ENCODE data around the gene PAIP1.
"Not testable (repeated sequence)": the region's sequence is repeated elsewhere in the genome, so short reads cannot be mapped to it uniquely, and the experiment has no call there.

PAIP1 gene, protein sequence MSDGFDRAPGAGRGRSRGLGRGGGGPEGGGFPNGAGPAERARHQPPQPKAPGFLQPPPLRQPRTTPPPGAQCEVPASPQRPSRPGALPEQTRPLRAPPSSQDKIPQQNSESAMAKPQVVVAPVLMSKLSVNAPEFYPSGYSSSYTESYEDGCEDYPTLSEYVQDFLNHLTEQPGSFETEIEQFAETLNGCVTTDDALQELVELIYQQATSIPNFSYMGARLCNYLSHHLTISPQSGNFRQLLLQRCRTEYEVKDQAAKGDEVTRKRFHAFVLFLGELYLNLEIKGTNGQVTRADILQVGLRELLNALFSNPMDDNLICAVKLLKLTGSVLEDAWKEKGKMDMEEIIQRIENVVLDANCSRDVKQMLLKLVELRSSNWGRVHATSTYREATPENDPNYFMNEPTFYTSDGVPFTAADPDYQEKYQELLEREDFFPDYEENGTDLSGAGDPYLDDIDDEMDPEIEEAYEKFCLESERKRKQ

DNA sequence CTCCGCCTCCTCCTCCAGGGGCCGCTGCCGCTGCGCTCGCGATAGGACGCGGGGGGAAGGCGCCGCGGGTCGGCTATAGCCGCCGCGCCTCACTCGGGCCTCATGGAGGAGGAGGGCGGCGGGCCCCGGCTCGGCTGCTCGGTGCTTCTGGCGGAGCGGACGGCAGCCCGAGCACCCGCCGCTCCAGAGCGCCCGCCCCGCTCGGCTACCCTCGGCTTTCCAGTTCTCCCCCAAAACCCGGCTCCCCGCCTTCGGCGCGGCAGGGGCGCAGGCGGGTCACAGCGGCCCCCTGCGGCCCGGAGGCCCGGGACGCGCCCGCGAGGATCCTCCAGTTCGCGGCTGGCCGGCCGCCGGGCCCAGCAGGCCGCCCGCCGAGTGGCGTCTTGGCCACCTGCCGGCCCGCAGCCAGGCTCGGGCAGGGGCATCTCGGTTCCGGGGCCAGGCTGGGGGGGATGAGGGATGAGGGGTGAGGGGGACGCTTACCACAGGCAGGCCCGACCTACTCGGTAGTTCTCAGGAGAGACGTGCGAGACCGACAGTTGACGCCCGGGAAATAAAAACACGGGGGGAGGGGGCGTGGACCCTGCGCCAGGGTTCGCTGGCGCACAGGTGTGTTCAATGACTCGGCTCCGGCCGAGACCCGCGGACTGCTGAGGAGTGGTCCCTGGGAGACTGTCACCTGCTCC is at the start of gene PAIP1:
TSS of gene PAIP1 (minus strand) at position 221 of the 686 bp plus-strand sequence. CDS start 231 bp downstream, outside the sequence.
- DNase-seq: peak; percentile 86

DNA sequence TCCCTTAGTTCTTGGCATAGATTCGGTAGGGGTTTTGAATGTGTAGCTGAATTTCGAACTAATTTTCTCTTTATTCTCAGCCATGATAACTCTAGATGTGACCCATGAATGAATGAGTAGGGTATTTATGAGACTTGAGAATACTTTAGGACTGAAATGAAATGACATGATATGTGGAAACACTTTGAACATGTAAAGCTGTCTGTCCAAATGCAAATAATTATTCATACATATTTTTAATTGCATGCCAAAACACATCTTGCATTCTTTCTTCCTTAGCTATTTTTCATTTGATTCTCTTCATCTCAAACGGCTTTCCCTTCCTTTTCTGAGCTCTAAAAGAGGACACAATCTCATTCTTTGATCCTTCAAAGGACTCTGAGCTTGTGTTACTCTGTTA is 49.5 kb upstream of the PAIP1 start:
- DNase-seq: no peak

DNA sequence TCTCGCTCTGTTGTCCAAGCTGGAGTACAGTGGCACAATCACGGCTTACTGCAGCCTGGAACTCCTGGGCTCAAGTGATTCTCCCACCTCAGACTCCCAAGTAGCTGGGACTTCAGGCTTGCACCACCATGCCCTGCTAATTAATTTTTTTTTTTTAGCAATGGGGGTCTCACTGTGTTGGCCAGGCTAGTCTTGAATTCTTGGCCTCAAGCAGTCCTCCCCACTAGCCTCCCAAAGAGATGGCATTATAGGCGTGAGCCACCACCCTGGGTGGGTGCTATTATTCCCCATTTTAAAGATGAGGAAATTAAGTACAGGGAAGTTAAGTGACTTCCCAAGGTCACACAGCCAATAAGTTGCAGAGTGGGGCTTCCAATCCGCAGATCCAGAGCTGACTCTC is 47.8 kb upstream of the PAIP1 start:
- DNase-seq: no peak

DNA sequence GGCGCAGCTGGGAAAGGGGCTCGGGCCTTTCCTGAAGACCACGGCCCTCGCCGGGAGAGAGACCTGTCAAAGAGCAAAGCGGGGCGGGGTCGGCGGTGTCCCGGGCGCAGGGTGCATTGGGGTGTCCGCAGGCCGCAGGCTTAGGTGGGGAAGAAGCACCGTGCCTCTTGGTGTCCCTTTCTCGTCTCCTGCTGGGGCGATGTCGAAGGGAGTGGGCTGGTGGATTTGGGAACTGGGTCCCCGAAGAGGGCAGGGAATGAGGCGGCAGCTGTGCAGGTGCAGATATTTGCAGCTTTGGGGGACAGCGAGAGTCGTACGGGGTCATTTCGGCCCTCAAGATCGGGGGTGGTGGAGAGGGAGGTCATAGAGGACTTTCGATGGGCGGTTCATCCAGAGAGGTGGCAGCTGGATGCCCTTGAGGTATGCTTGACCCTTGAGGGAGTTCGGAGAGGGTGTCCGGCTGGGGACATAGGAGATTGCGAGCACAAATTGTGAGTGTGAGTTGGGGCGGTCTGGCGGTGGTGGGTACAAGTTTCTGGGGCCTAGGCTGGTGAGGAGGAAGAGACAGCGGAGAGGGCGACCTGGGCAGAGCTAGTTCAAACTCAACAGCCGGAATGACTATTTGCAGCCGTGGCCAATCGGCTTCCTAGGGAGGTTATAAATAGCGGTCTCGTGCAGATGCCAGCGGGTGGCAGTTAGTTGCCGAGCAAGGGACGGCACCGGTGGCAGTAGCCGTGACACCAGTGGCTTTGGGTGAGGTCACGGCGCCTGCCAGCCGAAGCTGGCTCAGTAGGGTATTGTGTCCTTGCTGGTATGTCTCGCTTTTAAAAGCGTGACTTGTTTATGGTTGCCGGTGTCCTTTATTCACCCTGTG is 46.7 kb upstream of the PAIP1 start:
- peak; percentile 16 for DNase-seq

DNA sequence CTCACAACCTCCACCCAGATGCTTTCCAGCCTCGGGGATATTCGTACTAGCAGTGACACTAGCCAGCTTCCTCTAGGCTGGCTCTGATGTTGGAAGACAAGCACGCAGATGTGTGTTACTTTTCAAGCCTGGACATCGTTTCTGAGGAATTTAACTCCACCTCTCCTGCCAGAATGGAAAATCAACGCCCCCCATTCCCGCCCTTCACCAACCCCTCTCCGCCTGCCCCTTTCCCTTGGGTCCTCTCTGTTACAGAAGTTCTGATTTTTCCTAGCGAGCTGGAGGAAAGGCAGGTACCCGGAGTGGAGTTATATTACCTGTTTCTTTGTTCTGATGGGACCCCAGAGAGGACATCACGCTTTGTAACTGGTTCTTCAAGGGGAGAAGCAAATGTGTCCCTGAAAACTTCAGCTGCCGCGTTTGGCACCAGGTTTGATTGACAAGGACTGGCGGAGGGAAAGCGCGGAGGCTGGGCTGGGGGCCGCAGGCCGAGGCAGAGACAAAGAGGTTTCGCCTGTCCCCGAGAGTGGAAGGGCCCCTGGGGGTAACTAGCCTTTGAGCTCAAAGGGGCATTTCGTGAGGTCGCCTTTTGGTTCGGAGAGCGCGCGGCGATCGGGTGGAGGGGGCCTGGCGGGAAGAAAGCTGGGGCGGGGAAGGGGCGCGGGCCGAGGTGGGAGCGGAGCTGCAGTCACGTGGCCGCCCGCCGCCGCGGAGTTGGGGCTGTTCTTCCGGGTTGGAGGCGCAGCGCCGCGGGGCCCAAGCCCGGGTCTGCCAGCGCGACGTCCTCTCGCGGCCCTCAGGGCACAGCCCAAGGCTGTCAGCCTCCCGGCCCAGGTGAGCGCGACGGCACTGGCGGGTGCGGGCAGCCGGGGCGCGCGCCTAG is 45.8 kb upstream of the PAIP1 start, which contains the start of gene NNT:
TSS of gene NNT (plus strand) at position 720 of the 883 bp plus-strand sequence. CDS start 6,016 bp downstream, outside the sequence.
- peak; percentile 48 for DNase-seq

DNA sequence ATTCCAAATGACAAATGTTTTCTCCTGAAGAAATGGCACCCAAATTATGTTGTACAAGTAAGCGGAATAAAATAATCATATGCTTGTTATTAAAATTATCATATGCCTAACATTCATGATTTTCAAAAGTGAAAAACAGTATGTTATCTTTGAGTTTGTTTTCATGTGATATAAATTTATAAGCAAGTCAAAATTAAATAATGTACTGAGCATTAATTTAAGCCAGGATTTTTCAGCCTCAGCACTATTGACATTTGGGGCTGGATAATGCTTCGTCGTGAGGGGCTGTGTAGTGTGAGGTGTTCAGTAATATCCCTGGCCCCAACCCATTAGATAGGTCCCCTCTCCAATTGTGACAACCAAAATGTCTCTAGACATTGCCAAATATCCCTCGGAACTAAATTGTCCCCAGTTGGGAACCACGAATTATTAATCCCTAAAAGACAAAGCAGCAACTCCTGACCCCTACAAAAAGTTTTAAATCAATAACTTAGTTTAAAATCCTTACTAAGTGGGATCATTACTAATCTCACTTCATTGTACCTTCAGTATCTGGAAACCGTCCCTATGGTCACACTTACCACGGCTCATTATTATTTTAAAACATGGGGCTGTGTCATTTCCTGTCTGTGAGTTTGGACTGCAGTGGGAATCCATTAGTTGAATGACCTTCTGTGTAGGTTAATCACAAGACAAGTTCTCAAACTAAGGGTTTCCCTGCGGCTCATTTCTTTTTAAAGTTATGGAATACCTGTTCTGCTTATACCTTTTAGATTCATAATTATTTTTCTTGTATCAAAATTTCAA is 44.8 kb upstream of the PAIP1 start:
- DNase-seq: peak; percentile 26

DNA sequence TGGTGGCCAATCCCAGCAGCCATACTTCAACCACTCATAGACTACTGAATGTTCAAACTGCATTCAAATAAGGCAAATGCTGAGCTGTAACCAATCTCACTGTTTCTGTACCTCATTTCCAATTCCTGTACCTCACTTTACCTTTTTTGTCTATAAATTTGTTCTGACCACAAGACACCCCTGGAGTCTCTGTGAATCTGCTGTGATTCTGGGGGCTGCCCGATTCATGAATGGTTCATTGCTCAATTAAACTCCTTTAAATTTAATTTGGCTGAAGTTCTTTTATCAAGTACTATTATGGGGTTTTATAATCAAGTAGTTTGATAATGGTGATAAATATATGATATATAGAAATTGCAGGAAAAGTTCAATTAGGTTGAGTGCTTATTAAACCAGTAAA is 42.0 kb upstream of the PAIP1 start:
- not testable (repeated sequence) for DNase-seq

DNA sequence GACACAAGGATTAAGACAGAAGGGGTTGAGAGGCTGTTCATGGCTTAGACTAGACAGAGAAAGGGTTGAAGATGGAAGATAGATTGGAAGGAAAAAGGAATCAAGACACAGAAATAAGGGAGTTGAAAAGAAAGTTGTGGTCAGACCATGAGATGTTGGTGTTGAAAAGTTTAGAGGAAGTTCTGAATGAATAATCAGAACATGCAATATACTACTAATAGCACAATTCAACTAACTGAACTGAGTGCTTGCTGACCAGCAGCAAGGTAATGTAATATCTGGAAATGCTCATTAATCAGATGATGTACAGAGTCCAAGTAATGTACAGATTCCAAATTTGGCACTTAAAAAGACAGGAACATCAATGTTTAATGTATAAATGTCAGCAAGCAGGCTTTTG is 35.5 kb upstream of the PAIP1 start:
- no peak for DNase-seq

DNA sequence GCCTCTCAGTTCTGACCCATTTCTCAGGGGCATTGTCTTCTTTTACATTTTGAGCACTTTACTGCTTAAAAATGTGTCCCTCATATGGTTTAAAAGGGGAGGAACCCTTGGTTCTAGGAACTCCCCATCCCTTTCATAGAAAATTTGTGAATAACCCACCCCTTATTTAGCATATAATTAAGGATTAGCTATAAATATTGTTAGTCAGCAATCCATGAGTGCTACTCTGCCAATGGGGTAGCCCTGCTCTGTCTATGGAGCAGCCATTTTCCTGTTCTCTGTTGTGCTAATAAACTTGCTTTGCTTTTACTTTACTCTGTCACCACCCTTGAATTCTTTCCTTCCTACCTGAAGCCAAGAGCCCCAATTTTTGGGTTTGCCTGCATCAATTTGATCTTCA is 33.8 kb upstream of the PAIP1 start:
- no peak for DNase-seq

DNA sequence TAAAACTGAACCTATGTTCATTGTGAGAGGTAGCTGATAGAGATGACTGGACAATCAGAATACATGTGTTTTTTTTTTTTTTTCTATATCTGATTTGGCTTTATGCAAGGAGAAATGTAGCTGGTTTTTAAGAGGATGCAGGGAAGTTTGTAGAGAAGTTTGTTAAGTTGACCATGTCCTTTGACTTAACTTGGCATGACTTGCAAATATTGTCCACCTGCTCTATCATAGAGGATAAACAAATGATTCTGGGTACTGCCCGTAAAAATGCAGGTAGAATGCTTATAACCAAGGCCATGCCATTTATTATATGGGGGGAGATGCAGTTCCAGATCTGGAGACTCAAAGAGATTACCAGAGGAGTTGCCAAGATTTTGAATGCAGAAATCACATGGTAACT is 32.4 kb upstream of the PAIP1 start:
- DNase-seq: no peak

DNA sequence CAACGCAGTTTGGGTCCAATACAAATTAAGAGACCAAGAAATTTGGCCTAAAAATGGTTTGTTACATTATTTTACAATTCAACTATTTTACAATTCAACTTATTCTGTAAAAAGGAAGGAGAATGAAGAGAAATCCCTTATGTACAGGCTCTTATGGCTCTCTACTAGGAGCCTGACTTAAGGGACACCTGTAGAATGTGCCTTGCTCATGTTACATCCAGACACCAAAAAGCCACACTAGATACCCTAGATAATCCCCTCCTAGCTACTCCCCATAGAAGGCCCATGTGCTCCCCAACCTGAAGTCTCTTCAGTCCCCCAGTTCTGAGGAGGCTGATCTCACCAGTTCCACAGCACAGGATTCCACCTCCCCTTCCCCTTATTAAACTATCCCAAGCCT is 32.0 kb upstream of the PAIP1 start:
- no peak for DNase-seq

DNA sequence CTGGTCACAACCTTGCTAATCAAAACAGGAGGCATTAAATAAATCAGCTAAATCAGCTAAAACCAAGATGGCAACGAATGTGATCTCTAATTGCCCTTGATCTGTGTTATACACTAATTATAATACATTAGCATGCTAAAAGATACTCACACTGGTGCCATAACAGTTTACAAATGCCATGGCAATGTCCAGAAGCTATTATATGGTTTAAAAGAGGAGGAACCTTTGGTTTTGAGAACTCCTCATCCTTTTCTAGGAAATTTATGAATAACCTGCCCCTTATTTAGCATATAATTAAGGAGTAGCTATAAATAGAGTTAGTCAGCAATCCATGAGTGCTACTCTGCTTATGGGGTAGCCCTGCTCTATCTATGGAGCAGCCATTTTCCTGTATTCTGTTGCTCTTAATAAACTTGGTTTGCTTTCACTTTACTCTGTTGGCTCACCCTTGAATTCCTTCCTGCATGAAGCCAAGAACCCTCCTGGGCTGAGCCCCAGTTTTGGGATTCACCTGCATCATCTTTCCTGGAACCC is 27.4 kb upstream of the PAIP1 start:
- DNase-seq: no peak

DNA sequence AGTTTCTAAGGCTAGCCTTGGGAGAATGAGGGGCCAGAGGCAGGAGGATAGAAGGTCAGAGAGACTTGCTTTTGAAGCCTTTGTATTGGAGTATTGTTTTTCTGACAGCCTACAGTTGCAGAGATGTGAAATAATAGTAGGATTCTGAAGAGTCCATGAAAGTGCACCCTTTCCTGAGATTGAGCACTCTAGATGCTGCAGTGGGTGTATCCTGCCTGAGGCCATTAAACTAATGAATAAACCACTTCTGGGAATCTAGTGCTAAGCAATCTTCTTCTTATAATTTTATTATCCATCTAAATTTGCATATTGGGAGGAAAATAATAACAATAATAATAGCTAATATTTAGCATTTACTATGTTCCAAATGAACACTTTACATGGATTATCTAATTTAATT is 26.8 kb upstream of the PAIP1 start:
- no peak for DNase-seq

DNA sequence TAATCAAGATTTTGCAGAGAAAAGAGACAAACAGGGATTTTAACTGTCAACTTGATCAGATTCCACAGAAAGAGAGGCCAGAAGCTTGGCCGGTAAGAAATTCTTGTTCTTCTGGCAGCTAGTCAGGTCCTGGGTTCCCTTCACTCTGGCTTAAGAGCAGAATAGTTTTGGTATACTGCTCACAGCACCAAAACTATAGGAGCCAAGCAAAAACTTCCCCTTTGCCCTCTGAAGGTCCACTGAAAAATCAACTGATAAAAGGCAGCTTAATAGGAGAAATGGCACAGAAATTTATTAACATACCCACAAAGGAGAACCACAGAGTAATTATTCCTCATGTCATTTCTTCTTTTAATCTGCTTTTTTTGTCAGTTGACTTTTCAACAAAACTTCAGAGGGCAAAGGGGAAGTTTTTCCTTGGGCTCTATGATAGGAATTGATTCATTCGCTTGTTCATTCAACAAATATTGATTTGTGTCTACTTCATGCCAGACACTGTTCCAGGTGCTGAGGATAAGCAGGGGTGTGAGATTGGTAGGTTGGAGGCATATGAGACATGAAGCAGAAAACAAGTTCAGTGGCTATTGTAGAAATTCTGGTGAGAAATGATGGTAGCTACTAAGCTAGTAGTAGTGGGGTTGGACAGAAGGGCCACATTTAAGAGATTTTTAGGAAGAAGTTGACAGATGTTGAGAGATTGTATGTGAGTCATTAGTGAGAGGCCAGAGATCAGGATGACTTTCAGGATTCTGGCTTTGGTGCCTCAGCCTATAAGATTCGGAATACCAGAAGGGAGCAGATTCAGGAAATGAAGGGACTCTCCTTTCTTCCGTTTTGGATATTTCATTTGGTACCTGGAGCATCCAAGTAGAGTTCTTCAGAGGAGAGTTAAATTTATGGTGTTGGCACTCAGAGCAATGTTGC is 25.5 kb upstream of the PAIP1 start:
- DNase-seq: no peak

DNA sequence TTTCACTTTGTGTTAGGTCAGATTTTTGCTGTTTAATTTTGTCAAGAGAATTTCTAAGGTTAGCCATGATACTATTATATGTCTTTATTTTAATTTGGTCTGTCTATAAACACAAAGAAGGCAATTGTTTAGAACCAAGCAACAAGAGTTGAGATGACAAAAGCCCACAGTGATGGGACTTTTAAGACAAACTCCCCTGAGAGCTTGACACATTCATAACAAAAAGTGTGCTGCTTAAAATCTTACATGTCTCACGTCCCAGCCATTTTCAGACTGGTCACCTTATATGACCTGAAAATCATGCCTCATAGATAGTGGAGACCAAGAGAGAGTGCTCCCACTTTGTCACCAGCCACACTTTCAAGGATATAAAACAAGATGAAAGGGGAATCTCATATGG is 24.5 kb upstream of the PAIP1 start:
- no peak for DNase-seq

DNA sequence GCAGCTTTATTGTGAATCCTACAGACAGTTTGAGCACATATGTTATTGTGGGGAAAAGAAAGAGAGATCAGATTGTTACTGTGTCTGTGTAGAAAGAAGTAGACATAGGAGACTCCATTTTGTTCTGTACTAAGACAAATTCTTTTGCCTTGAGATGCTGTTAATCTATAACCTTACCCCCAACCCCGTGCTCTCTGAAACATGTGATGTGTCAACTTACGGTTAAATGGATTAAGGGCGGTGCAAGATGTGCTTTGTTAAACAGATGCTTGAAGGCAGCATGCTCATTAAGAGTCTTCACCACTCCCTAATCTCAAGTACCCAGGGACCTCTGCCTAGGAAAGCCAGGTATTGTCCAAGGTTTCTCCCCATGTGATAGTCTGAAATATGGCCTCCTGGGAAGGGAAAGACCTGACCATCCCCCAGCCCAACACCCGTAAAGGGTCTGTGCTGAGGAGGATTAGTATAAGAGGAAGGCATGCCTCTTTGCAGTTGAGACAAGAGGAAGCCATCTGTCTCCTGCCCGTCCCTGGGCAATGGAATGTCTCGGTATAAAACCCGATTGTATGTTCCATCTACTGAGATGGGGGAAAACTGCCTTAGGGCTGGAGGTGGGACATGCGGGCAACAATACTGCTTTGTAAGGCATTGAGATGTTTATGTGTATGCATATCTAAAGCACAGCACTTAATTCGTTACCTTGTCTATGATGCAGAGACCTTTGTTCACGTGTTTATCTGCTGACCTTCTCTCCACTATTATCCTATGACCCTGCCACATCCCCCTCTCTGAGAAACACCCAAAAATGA is 23.7 kb upstream of the PAIP1 start:
- DNase-seq: not testable (repeated sequence)

DNA sequence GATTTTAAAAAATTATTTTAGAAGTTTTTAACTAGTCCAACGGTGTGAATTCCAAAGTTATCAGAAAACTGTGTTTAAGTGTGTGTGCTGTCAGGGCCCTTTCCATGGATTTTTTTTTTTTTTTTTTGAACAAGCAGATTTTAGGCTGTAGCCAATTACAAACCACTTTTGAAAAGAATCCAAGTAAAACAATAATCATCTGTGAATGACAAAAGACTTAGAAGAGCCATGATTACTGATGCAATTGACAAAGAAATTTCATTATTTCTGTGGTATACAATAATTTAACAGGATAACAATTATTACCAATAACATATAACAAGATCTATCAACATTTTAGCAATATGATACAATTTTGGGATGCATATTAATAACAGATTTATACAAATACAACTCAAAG is 16.2 kb upstream of the PAIP1 start:
- DNase-seq: peak; percentile 79

DNA sequence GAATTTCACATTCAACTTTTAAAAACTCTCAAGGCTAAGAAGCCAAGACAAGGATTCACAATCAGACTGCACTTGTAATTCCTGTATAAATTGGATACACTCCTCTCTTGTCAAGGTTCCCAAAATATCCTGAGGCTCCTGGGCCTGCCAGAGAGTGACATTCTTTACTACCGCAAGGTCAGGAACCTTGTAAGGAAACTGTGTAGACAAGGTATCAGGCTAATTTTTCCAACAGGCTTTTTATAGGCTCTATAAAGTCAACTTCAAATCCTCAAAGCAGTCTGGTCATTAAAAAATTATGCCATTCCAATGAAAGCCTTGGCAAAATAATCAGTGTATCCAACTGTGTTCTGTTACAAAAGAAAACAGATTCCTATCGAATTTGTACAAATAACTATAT is 15.5 kb upstream of the PAIP1 start:
- DNase-seq: peak; percentile 32

DNA sequence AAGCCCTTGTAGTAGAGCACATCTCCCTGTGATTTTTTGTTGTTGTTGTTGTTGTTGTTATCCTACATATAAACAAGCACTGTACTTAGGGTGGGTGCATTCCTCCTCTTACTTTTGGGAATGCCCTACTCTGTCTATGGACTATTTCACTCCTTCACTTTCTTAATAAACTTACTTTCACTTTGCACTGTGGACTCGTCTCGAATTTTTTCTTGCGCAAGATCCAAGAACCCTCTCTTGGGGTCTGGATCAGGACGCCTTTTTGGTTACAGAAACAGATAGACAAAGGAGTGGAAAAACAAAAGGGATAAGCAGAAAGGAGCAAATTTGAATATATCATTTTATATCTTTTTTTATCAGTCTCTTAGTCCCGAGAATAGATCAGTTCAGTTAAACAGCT is 14.4 kb upstream of the PAIP1 start:
- DNase-seq: no peak
